Activated T-helper 1 cell treated with Interleukin-2 at 50 U/mL for 16 hours (primary cell): ENCODE results near the gene TPSB2.
"Not testable (repeated sequence)": the region's sequence is repeated elsewhere in the genome, so short reads cannot be mapped to it uniquely, and the experiment has no call there.

Source experiments
- DNase-seq: peaks from one replicate; pipeline ENCODE4 v3.0.0-alpha.2; 2020; ENCODE audit warnings: low read depth

Gene TPSB2

DNA sequence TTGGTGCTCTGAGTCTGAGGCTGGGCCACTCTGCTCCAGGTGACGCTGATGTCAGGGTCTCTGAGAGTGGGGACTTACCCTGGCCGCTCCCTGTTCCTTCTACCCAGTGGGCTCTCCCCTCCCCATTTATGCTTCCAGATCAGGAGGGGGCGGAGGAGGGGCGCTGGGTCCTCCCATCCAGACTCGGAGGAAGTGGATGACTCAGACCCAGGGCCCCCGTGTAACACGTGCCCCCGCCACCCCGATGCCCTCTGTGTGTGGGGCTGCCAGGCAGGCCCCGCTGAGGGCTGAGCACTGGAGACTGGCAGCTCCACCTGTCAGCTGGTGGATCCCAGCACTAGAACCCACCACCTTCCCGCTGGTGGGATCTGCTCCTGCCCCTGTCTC, at the start of gene TPSB2:
Gene TPSB2, minus strand, starts transcription at position 101 of the 387 bp plus-strand sequence. CDS start 233 bp downstream, outside the sequence.
- not testable (repeated sequence) for DNase-seq

- no peak for DNase-seq
Measured at GRCh38 chr16:1279081-1279944, 49.3 kb upstream of the TPSB2 start.

- no peak for DNase-seq
Measured at GRCh38 chr16:1278477-1278876, 48.5 kb upstream of the TPSB2 start.

DNA sequence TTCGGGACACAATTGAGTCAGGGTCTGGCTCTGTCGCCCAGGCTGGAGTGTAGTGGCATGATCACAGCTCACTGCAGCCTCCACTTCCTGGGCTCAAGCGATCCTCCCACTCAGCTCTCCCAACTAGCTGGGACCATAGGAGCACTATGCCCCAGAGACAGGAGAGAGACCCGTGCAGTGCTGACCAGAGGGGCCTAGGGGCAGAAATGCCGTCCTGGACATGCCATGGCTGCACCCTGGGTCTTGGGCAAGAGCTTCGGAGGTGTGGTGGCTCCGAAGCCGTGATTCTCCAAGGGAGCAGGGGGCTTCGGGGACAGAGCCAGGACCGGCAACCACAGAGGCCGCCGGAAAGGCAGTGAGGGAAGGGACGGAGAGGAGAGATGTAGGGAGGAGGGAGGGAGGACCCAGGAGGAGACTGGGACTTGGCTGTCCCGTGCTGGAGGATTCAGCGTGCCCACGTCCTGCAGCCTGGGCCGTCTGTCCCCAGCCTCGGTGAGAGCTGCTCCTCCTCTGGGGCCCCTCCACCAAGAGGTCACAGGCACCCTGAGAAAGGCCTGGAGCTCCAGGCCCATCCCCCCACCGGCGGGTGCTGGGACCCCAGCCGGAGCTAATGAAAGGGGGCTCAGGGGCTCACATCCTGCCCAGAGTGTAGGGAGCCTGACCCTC, 47.8 kb upstream of the TPSB2 start:
- DNase-seq, result no peak

- no peak for DNase-seq
Measured at GRCh38 chr16:1277151-1277598, 47.2 kb upstream of the TPSB2 start.

GRCh38 chr16:1276580-1276878, 46.5 kb upstream of the TPSB2 start:
- DNase-seq, result no peak

- DNase-seq, result no peak
Measured at GRCh38 chr16:1275791-1276579, 46.0 kb upstream of the TPSB2 start.

- no peak for DNase-seq
Measured at GRCh38 chr16:1274767-1275166, 44.8 kb upstream of the TPSB2 start.

DNA sequence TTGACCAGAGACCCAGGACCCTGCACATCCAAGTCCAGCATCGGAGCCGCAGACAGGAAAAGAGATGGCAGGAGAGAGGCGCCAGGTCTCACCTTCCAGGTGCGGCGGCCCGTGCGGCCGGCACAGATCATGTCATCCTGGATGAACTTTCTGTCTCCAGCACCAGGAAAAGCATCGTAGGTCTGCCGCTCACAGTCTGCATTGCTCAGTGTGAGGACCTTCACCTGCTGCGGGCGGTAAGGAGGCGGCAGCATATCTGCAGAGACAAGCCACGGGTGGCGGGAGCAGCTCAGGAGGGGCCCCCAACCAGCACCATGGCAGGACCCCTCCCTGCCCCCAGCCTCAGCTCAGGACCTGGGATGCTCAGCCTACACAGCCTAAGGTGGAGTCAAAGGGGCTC, 43.8 kb upstream of the TPSB2 start:
- DNase-seq, result no peak

GRCh38 chr16:1272453-1273198, 42.6 kb upstream of the TPSB2 start:
- no peak for DNase-seq

DNA sequence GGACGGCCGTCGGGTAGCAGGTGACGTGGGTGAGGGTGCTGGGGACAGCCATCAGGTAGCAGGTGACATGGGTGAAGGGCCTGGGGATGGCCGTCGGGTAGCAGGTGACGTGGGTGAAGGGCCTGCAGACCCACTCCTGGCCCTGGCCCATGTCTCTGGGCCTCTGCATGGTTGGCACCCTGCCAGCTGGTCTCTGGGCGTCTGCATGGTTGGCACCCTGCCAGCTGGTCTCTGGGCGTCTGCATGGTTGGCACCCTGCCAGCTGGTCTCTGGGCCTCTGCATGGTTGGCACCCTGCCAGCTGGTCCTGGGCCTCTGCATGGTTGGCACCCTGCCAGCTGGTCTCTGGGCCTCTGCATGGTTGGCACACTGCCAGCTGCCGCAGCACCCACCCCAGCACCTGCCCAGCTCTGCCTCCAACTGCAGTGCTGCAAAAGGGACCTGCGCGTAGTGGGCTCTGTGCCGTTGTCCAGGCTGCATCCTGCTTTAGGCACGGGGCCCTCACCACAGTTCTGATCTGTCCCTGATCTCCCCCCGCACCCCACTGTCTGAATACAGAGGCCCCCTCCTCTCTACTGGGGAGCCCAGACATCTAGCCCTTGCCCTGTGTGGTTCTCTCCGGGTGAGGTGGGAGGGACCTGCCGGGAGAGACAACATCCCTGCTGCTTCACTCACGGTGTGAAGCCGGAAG, 41.9 kb upstream of the TPSB2 start:
- DNase-seq, result not testable (repeated sequence)

DNA sequence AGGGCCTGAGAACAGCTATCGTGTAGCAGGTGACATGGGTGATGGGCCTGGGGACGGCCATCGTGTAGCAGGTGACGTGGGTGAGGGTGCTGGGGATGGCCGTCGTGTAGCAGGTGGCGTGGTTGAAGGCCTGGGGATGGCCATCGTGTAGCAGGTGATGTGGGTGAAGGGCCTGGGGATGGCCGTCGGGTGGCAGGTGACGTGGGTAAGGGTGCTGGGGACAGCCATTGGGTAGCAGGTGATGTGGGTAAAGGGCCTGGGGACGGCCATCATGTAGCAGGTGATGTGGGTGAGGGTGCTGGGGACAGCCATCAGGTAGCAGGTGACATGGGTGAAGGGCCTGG, 41.4 kb upstream of the TPSB2 start:
- no peak for DNase-seq

GRCh38 chr16:1269418-1269817, 39.4 kb upstream of the TPSB2 start:
- not testable (repeated sequence) for DNase-seq

DNA sequence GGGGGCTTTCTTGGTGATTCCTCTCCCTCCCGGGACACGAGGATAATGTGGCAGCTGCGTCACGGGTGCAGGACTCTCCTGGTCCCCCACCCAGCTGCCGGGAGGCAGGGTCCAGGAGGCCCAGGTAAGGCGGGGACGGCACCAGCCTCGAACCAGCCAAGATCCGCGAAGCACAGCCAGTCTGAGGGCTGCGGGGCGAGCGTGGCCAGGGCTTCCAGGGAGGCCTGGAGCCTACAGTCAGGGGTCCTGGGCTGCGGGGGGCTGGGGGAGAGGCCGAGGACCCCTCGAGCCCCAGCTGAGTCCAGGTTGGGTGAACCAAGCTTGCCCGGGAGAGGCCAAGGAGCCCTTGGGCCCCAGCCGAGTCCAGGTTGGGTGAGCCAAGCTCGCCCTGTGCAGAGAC, 35.8 kb upstream of the TPSB2 start:
- no peak for DNase-seq

GRCh38 chr16:1265090-1265630, 35.2 kb upstream of the TPSB2 start:
- DNase-seq, result no peak

GRCh38 chr16:1264345-1265089, 34.5 kb upstream of the TPSB2 start:
- no peak for DNase-seq

DNA sequence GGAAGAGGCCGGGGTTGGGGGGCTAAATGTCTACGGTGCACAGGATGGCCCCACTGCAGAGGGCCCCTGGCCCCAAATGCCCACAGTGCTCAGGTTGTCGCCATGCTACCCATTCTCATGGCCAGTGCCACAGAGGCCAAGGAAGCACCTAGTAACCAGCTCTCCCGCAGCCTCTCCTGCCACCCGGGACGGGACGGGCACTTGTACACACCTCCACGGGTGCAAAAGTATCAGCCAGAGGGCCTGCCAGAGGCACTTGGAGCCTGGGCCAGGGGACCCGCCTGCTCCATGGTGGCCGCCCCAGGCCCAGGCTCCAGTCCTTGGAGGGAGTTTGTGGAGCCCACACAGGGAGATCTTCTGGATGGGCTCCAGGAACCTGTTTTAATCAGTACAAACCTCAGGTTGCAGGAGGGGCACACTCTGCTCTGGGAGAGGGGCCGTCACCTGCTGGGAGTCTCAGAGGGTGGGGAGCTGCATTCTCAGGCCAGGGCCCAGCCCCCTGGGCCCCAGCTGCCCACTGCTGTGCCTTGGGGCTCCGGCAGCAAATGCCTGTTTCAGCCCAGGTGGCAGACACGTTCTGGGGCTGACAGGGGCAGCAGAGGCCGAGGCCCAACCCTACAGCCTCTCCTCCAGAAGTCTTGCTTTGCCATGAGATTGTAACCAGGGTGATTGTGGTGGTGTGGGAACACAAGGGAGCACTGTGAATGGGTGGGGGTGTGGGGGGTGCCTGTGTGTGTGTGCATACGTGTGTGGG, 33.8 kb upstream of the TPSB2 start:
- no peak for DNase-seq

DNA sequence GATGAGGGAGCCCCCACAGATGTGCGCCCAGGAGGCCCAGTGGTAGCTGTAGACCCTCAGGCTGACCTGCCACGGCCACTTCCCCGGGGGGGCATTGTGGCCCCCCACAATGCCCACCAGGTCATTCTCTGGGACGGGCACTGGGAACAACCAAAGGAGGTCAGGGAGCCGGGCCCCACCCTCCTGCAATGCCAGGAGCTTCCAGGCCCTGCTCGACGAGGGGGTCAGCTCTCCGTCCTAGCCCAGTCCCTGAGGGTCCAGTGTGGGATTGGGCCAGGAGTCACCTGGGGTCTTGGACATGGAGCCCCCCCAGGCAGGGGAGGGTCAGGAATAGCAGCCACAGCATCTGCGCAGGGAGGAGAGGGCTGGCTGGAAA, 32.9 kb upstream of the TPSB2 start:
- DNase-seq, result no peak

- DNase-seq, result no peak
Measured at GRCh38 chr16:1262210-1262845, 32.3 kb upstream of the TPSB2 start.
